Measurements from ENCODE around the gene ANXA11. TPM values are rescaled to one million over a fixed set of nuclear protein-coding genes. Genes with fewer than 3 reads are reported as not detected.

Gene ANXA11
- total RNA-seq, 1 experiment from 2014 or later, result 327 TPM

- BruUV-seq (replicated peaks), result no TSS peak
- Mint-ChIP-seq H3K36me3 (ENCODE audit: insufficient read depth, unreplicated experiment) (no peaks in the 10 kb centered on the region), H3K9me3 (ENCODE audit: unreplicated experiment) (no peaks in the 10 kb centered on the region), H3K4me3 (ENCODE audit: unreplicated experiment) (no peak overlapping the region), H3K4me1 (ENCODE audit: low read depth, unreplicated experiment) (peaks cover 16% of the 10 kb centered on the region), H3K27ac (ENCODE audit: unreplicated experiment) (no peak overlapping the region), H3K27me3 (ENCODE audit: insufficient read depth, unreplicated experiment) (no peaks in the 10 kb centered on the region)
- Histone ChIP-seq H3K4me3 (ENCODE audit: low read depth, low read length) (no peak overlapping the region), H3K9me3 (no peaks in the 10 kb centered on the region), H3K27me3 (replicated peaks; ENCODE audit: control insufficient read depth, insufficient read depth, low read length) (no peaks in the 10 kb centered on the region), H3K4me1 (peaks cover 8% of the 10 kb centered on the region), H3K36me3 (ENCODE audit: control insufficient read depth, insufficient read depth, low read length) (no peaks in the 10 kb centered on the region)
- CTCF ChIA-PET, result interaction anchor here (2.8 kb wide), 1 partner anchor 11 kb away, joined by 11 read pairs; no protein-coding TSS in a partner anchor
- POLR2A ChIA-PET, result no interaction called here
- no peak for DNase-seq
- intact Hi-C loops (cut with micrococcal nuclease; ENCODE audit: unreplicated experiment), result no loop called here
- TF ChIP-seq CTCF (IDR thresholded peaks at IDR 0.05; ENCODE audit: insufficient read depth in 1 of 2, low read depth in 1 of 2, low read length in 1 of 2, severe bottlenecking in 1 of 2, unreplicated experiment in 1 of 2), result no peak
Measured at GRCh38 chr10:80133206-80133605, 72.1 kb downstream of the ANXA11 start.

DNA sequence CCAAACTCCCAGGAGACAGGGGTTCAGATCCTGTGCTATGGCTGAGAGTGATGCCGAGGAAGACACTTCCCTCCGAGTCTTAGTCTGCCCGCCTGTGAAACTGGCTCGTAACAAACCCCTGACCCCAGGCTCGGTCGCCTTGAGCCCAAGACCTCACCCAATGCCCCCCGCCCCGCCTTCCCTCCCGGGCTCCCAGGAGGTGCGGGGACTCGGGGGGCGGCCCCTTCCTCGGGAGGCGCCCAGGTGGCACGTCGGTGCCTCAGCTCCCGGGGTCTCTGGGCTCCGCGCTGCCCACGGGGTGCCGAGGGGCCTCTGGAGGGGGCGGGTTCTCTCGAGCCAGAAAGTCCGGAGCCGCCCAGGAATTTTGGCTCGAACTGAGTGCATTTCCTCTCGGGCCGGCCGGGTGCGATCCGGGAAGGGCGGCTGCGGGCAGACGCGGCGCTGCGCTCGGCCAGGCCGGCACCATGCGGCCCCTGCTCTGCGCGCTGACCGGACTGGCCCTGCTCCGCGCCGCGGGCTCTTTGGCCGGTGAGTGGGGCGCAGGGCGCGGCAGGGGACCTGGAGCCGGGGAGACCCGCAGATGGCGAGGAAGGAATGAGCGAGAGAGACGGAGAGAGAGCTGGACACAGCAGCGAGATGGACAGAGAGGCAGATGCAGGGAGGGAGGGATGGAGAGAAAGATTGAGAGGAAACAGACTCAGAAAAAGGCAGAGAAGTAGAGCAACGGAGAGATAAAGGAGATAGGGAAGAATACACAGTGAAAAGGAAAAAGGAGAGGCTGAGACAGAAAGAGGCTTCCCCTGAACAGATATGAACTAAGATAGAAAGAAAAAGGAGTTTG lies 72.8 kb downstream of the ANXA11 start, which contains the start of gene PLAC9:
TSS of gene PLAC9 (plus strand) at position 432 of the 841 bp plus-strand sequence. CDS start at position 465, 33 bp downstream.
- POLR2A ChIA-PET, result no interaction called here

More for the DNA sequence above, 72.8 kb downstream of the ANXA11 start, which contains the start of gene PLAC9:
- no peaks in the 10 kb centered on the region for H3K9me3 Mint-ChIP-seq (ENCODE audit: unreplicated experiment)
- no peak within 1 kb of the TSS for H3K4me3 ChIP-seq (ENCODE audit: low read depth, low read length)
- DNase-seq, result no peak
- CTCF ChIA-PET, result interaction anchor here (2.8 kb wide), 1 partner anchor 11 kb away, joined by 11 read pairs; no protein-coding TSS in a partner anchor
- H3K4me3 Mint-ChIP-seq (ENCODE audit: unreplicated experiment), result no peak within 1 kb of the TSS
- no peaks in the 10 kb centered on the region for H3K27me3 ChIP-seq (replicated peaks; ENCODE audit: control insufficient read depth, insufficient read depth, low read length)
- H3K4me1 ChIP-seq, result peaks cover 8% of the 10 kb centered on the region
- no TSS peak for BruUV-seq (replicated peaks)
- H3K36me3 Mint-ChIP-seq (ENCODE audit: insufficient read depth, unreplicated experiment), result no peaks in the 10 kb centered on the region
- no peaks in the 10 kb centered on the region for H3K36me3 ChIP-seq (ENCODE audit: control insufficient read depth, insufficient read depth, low read length)
- no peaks in the 10 kb centered on the region for H3K27me3 Mint-ChIP-seq (ENCODE audit: insufficient read depth, unreplicated experiment)
- H3K9me3 ChIP-seq, result no peaks in the 10 kb centered on the region
- H3K4me1 Mint-ChIP-seq (ENCODE audit: low read depth, unreplicated experiment), result peaks cover 16% of the 10 kb centered on the region
- TF ChIP-seq CTCF (IDR thresholded peaks at IDR 0.05; ENCODE audit: insufficient read depth in 1 of 2, low read depth in 1 of 2, low read length in 1 of 2, severe bottlenecking in 1 of 2, unreplicated experiment in 1 of 2), result no peak
- intact Hi-C loops (cut with micrococcal nuclease; ENCODE audit: unreplicated experiment), result no loop called here
- peak within 1 kb of the TSS; percentile 42 for H3K27ac Mint-ChIP-seq (ENCODE audit: unreplicated experiment)
